A673 (cell line): ENCODE data around the gene MIF.

Experiments
- CTCF ChIP-seq: fragments of 300-800, 200-600 bp; sonication (generic); conservative IDR thresholded peaks from 2 replicates; pipeline ENCODE4 v1.5.1; 2017; ENCODE audit warnings: low read depth, mild to moderate bottlenecking, antibody characterized with exemption, low read length, moderate library complexity, mixed read lengths
- EZH2 ChIP-seq: fragments of 200-600 bp; sonication (generic); IDR thresholded peaks from 2 replicates; pipeline ENCODE4 v1.6.1; 2017; ENCODE audit warnings: borderline replicate concordance, low read depth, mild to moderate bottlenecking, mixed read lengths, antibody characterized with exemption, low read length; ENCODE audit not compliant: poor library complexity, severe bottlenecking

- TF ChIP-seq CTCF (peak; percentile 43), EZH2 (no peak)
Measured at GRCh38 chr22:23888615-23889401, 5.4 kb upstream of the MIF start.
